Hepatocyte (in vitro differentiated cells): ENCODE measurements around the gene SNPH. TPM values are rescaled to one million over a fixed set of nuclear protein-coding genes. Genes with fewer than 3 reads are reported as not detected.

Experiments
- DNase-seq: peaks from one replicate; pipeline ENCODE4 v3.0.0-alpha.2; 2016; ENCODE audit warnings: low spot score
- H2AFZ ChIP-seq: fragments of 200-600 bp; sonication (generic); 2 replicates; pipeline ENCODE4 v1.6.0; 2016; ENCODE audit warnings: antibody characterized with exemption, mild to moderate bottlenecking
- H3K27ac ChIP-seq: fragments of 200-600 bp; sonication (generic); 2 replicates; pipeline ENCODE4 v1.5.1; 2016; ENCODE audit warnings: mild to moderate bottlenecking
- H3K27me3 ChIP-seq: fragments of 200-600 bp; sonication (generic); 2 replicates; pipeline ENCODE4 v1.6.1; 2016
- H3K36me3 ChIP-seq: fragments of 200-600 bp; sonication (generic); replicated peaks from 2 replicates; pipeline ENCODE4 v1.5.1; 2016; ENCODE audit warnings: low read depth; ENCODE audit not compliant: insufficient read depth
- H3K4me1 ChIP-seq: fragments of 200-600 bp; sonication (generic); 2 replicates; pipeline ENCODE4 v1.5.1; 2016; ENCODE audit warnings: mild to moderate bottlenecking, moderate library complexity; ENCODE audit not compliant: insufficient read depth
- H3K4me2 ChIP-seq: fragments of 200-600 bp; sonication (generic); 2 replicates; pipeline ENCODE4 v1.6.0; 2016
- H3K4me3 ChIP-seq: fragments of 200-600 bp; sonication (generic); 2 replicates; pipeline ENCODE4 v1.5.1; 2016; ENCODE audit warnings: mild to moderate bottlenecking
- H3K79me2 ChIP-seq: fragments of 200-600 bp; sonication (generic); 2 replicates; pipeline ENCODE4 v1.6.0; 2017; ENCODE audit warnings: mild to moderate bottlenecking
- H3K9me2 ChIP-seq: fragments of 200-600 bp; sonication (generic); replicated peaks from 2 replicates; pipeline ENCODE4 v1.6.0; 2017; ENCODE audit warnings: mild to moderate bottlenecking; ENCODE audit not compliant: insufficient read depth
- H3K9me3 ChIP-seq: fragments of 200-600 bp; sonication (generic); 2 replicates; pipeline ENCODE4 v1.5.1; 2016; ENCODE audit warnings: low read depth, mild to moderate bottlenecking
- H4K20me1 ChIP-seq: fragments of 200-600 bp; sonication (generic); 2 replicates; pipeline ENCODE4 v1.6.0; 2016; ENCODE audit warnings: mild to moderate bottlenecking; ENCODE audit not compliant: insufficient read depth, poor library complexity, severe bottlenecking
- EZH2 ChIP-seq: fragments of 200-600 bp; sonication (generic); IDR thresholded peaks from 2 replicates; pipeline ENCODE4 v1.6.1; 2016; ENCODE audit warnings: antibody characterized with exemption, mild to moderate bottlenecking, borderline replicate concordance
- EZH2phosphoT487 ChIP-seq: fragments of 200-600 bp; sonication (generic); IDR thresholded peaks from one replicate; pipeline ENCODE4 v1.6.1; 2018; ENCODE audit warnings: antibody characterized with exemption, mild to moderate bottlenecking, low read depth, moderate library complexity; ENCODE audit not compliant: unreplicated experiment, severe bottlenecking
- WGBS: methylation state at CpG from one replicate; pipeline ENCODE4 v1.1.6; 2016; ENCODE audit warnings: low lambda C conversion rate; ENCODE audit errors: missing lambda C conversion rate; 5-methylcytosine and 5-hydroxymethylcytosine counted together
- polyA plus RNA-seq: library from polyadenylated mRNA; unstranded; fragments of >200 nt; fragmentation: Nextera tagmentation; extraction: Ambion mirVana; gene quantifications from 2 replicates; pipeline ENCODE4 v1.2.1, GENCODE V29; 2016
- total RNA-seq: library from RNA; depleted of rRNA; stranded (reverse); fragments of >200 nt; gene quantifications from 2 replicates; pipeline ENCODE4 v1.2.3, GENCODE V29; 2014
- TF ChIP-seq, protein P1 (sequence below): fragments of 200-600 bp; sonication (generic); IDR thresholded peaks from 2 replicates; pipeline ENCODE4 v1.5.1; 2016; ENCODE audit warnings: antibody characterized with exemption, mild to moderate bottlenecking; ENCODE audit not compliant: poor library complexity

SNPH gene
- total and polyA plus RNA-seq, 2 experiments from 2014 or later = 2.3 to 3.7 TPM

GRCh38 chr20:1319051-1319450 lies 53.0 kb downstream of the SNPH start:
- H3K36me3 ChIP-seq = no peaks in the 10 kb centered on the region
- no peaks in the 10 kb centered on the region for H3K9me2 ChIP-seq
- H3K27me3 ChIP-seq = no peaks in the 10 kb centered on the region
- TF ChIP-seq, protein P1, sequence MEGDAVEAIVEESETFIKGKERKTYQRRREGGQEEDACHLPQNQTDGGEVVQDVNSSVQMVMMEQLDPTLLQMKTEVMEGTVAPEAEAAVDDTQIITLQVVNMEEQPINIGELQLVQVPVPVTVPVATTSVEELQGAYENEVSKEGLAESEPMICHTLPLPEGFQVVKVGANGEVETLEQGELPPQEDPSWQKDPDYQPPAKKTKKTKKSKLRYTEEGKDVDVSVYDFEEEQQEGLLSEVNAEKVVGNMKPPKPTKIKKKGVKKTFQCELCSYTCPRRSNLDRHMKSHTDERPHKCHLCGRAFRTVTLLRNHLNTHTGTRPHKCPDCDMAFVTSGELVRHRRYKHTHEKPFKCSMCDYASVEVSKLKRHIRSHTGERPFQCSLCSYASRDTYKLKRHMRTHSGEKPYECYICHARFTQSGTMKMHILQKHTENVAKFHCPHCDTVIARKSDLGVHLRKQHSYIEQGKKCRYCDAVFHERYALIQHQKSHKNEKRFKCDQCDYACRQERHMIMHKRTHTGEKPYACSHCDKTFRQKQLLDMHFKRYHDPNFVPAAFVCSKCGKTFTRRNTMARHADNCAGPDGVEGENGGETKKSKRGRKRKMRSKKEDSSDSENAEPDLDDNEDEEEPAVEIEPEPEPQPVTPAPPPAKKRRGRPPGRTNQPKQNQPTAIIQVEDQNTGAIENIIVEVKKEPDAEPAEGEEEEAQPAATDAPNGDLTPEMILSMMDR = no peak
- TF ChIP-seq EZH2 (no peak), EZH2phosphoT487 (no peak)
- H3K27ac ChIP-seq = no peak overlapping the region
- H3K79me2 ChIP-seq = peaks cover 2% of the 10 kb centered on the region
- 84% methylated on average over 4 of the region's 4 CpGs for WGBS
- H3K4me1 ChIP-seq = peaks cover 1% of the 10 kb centered on the region
- DNase-seq = no peak
- H3K4me2 ChIP-seq = no peak overlapping the region
- H3K4me3 ChIP-seq = no peak overlapping the region
- no peaks in the 10 kb centered on the region for H3K9me3 ChIP-seq
- no peaks in the 10 kb centered on the region for H4K20me1 ChIP-seq
- no peak overlapping the region for H2AFZ ChIP-seq

DNA sequence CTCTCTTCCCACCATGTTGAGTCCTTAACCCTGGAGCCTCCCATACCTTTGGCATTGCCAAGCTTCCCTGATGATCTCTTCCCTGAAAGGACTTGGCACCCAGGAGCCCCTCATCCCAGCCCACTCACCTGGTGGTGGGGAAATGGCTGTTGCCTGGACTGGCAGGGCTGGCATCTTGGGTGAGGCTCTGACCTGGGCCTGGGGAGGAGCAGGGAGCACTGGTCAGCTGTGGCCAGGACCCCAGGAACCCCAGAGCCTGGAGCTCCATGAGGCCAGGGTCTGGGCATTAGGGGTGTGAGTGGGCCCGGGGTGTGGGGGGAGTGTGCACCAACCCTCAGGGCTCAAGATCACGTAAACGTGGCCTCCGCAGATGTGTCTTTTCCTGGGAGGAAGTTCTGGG lies 53.4 kb downstream of the SNPH start:
- Histone ChIP-seq H3K4me2 (no peak overlapping the region), H4K20me1 (no peaks in the 10 kb centered on the region), H3K36me3 (no peaks in the 10 kb centered on the region), H3K27me3 (no peaks in the 10 kb centered on the region), H3K4me1 (no peaks in the 10 kb centered on the region), H3K9me3 (no peaks in the 10 kb centered on the region), H3K9me2 (no peaks in the 10 kb centered on the region), H3K79me2 (peaks cover 6% of the 10 kb centered on the region), H2AFZ (no peak overlapping the region), H3K27ac (no peak overlapping the region), H3K4me3 (no peak overlapping the region)
- no peak for DNase-seq
- TF ChIP-seq EZH2 (no peak), EZH2phosphoT487 (no peak)
- TF ChIP-seq, protein P1 = no peak
- 89% methylated on average over 4 of the region's 4 CpGs for WGBS

- Histone ChIP-seq H3K4me1 (no peaks in the 10 kb centered on the region), H3K27ac (no peak overlapping the region)
Observed at GRCh38 chr20:1320016-1320415, 53.9 kb downstream of the SNPH start.

More at GRCh38 chr20:1320016-1320415, 53.9 kb downstream of the SNPH start:
- Histone ChIP-seq H3K36me3 (no peaks in the 10 kb centered on the region), H4K20me1 (no peaks in the 10 kb centered on the region), H3K4me2 (no peak overlapping the region), H2AFZ (no peak overlapping the region), H3K27me3 (no peaks in the 10 kb centered on the region), H3K9me3 (no peaks in the 10 kb centered on the region), H3K9me2 (no peaks in the 10 kb centered on the region), H3K4me3 (no peak overlapping the region), H3K79me2 (peaks cover 10% of the 10 kb centered on the region)
- no peak for DNase-seq
- TF ChIP-seq, protein P1 = no peak
- TF ChIP-seq EZH2phosphoT487 (no peak), EZH2 (no peak)
- WGBS = 89% methylated on average over 6 of the region's 6 CpGs
